Duodenal mucosa (tissue), 2 donors: ENCODE data around the gene SNX5.

Experiments used
- H3K27ac ChIP-seq: one replicate; pipeline ENCODE4 v1.7.0; 2013; ENCODE audit warnings: low read depth, low read length
- H3K27me3 ChIP-seq, 2 donors: one replicate each; pipeline ENCODE4 v1.7.0; 2013; ENCODE audit warnings: low read length in 2 of 2, control low read depth in 1 of 2; ENCODE audit not compliant: insufficient read depth in 2 of 2, control insufficient read depth in 1 of 2
- H3K36me3 ChIP-seq, 2 donors: one replicate each; pipeline ENCODE4 v1.7.0; 2013; ENCODE audit warnings: low read length in 2 of 2, control low read depth in 1 of 2; ENCODE audit not compliant: insufficient read depth in 2 of 2, control insufficient read depth in 1 of 2
- H3K4me1 ChIP-seq, 2 donors: one replicate each; pipeline ENCODE4 v1.7.0; 2013; ENCODE audit warnings: low read length in 2 of 2, control low read depth in 1 of 2; ENCODE audit not compliant: insufficient read depth in 2 of 2, control insufficient read depth in 1 of 2
- H3K4me3 ChIP-seq, 2 donors: one replicate each; pipeline ENCODE4 v1.7.0; 2013; ENCODE audit warnings: low read length in 2 of 2, low read depth in 1 of 2
- H3K9ac ChIP-seq, 2 donors: one replicate each; pipeline ENCODE4 v1.7.0; 2013; ENCODE audit warnings: low read length in 2 of 2, low read depth in 1 of 2
- H3K9me3 ChIP-seq, 2 donors: one replicate each; pipeline ENCODE4 v1.7.0; 2013; ENCODE audit warnings: low read length in 2 of 2, control low read depth in 1 of 2; ENCODE audit not compliant: control insufficient read depth in 1 of 2

The SNX5 gene

DNA sequence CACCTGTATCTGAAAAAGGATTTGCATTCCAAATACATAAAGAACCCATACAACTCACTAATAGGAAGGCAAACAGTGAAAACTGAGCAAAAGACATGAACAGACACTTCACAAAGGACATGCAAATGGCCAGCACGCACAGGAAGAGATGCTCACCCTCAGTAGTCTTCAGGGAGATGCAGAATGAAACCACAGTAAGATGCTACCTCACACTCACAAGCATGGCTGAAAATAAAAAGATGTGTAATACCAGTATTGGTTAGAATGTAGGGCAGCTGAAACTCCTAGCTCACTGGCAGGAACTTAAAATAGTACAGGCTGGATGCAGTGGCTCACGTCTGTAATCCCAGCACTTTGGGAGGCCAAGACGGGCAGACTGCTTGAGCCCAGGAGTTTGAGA is 64.6 kb downstream of the SNX5 start:
- Histone ChIP-seq H3K27me3 (no peaks in the 10 kb centered on the region), H3K9ac (no peak overlapping the region), H3K4me3 (no peak overlapping the region), H3K36me3 (no peaks in the 10 kb centered on the region), H3K27ac (no peak overlapping the region), H3K4me1 (no peaks in the 10 kb centered on the region), H3K9me3 (no peaks in the 10 kb centered on the region)

GRCh38 chr20:17902531-17903083 is 66.0 kb downstream of the SNX5 start:
- H3K27ac ChIP-seq = no peak overlapping the region
- H3K4me1 ChIP-seq = no peaks in the 10 kb centered on the region
- no peak overlapping the region for H3K4me3 ChIP-seq
- H3K9ac ChIP-seq = no peak overlapping the region
- no peaks in the 10 kb centered on the region for H3K27me3 ChIP-seq
- no peaks in the 10 kb centered on the region for H3K36me3 ChIP-seq
- no peaks in the 10 kb centered on the region for H3K9me3 ChIP-seq

DNA sequence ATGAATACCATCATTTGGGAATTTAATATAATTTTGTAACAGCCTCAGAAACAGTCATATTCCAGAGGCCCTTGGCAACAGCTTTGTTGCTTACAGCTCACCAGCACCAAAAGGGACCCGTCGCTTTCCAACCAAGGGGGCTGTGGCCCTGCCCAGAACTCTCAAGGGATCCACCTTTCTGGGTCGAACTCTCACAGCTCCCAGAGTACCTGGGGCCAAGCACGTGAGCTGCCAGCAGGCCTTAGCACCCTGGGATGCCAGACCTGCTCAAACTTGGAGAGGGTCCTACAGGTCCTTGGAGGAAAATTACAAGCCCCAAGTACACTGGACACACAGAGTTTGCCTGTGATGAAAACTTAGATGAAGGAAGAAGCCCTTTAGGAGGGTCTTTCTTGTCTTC is 66.6 kb downstream of the SNX5 start:
- H3K9ac ChIP-seq = no peak overlapping the region
- no peaks in the 10 kb centered on the region for H3K27me3 ChIP-seq
- H3K9me3 ChIP-seq = no peaks in the 10 kb centered on the region
- peaks cover 0 to 2% of the 10 kb centered on the region in 2 donors for H3K4me1 ChIP-seq
- H3K27ac ChIP-seq = no peak overlapping the region
- no peaks in the 10 kb centered on the region for H3K36me3 ChIP-seq
- H3K4me3 ChIP-seq = no peak overlapping the region

- H3K4me1 ChIP-seq = peaks cover 0 to 15% of the 10 kb centered on the region in 2 donors
- no peak overlapping the region for H3K9ac ChIP-seq
- no peaks in the 10 kb centered on the region for H3K27me3 ChIP-seq
- H3K9me3 ChIP-seq = no peaks in the 10 kb centered on the region
- H3K4me3 ChIP-seq = no peak overlapping the region
- no peaks in the 10 kb centered on the region for H3K36me3 ChIP-seq
- H3K27ac ChIP-seq = no peak overlapping the region
Observed at GRCh38 chr20:17898548-17898994, 70.0 kb downstream of the SNX5 start.

DNA sequence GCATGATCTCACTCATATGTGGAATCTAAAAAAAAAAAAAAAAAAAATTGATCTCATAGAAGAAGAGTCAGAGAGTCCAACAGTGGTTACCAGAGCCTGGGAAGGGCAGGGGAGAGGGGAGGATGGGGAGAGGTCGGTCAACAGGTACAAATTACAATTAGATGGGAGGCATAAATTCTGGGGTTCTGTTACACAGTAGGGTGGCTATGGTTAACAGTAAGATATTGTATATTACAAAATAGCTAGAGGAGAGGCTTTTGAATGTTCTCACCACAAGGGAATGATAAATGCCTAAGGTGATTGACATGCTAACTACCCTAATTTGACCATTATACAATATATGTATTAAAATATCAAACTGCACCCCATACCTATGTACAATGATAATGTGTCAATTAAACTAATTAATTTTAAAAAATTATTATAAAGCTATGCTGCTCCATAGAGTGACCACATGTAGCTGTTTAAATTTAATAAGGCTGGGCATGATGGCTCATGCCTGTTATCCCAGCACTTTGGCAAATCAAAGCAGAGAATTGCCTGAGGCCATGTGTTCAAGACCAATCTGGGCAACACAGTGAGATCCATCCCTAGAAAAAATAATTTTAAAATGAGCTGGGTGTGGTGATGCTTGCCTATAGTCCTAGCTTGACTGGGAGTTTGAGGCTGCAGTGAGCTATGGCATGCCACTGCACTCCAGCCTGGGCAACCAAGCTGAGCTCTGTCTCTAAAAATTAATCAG is 70.9 kb downstream of the SNX5 start:
- Histone ChIP-seq H3K9me3 (no peaks in the 10 kb centered on the region), H3K4me1 (peaks cover 0 to 16% of the 10 kb centered on the region in 2 donors), H3K27me3 (no peaks in the 10 kb centered on the region), H3K27ac (no peak overlapping the region), H3K9ac (no peak overlapping the region), H3K36me3 (no peaks in the 10 kb centered on the region), H3K4me3 (no peak overlapping the region)

DNA sequence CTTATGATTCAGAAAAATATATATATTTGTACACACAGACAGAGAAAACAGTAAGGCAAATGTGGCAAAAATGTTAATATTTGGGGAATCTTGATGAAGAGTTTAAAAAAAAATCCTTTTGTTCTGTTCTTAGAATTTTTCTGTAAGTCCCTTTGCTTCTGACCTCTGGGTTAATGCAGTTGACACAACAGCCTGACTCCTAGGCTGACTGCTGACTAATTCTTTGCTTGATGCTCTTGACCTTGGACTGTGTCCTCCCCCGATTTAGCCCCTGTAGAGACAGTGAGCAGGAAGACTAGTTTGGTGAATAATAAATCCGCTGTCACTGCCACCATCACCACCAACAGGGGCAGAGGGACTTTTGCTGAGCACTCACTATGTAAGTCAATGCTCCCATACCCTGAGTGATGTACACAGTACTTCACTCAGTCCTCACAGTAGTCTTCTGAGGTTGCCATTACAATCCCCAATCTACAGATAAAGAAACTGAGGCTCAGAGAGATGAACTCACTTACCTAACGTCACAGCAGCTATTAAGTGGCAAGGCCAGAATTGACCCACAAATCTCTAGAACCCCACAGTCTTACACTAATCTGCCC is 71.7 kb downstream of the SNX5 start:
- Histone ChIP-seq H3K9ac (no peak overlapping the region), H3K27ac (no peak overlapping the region), H3K9me3 (no peaks in the 10 kb centered on the region), H3K36me3 (no peaks in the 10 kb centered on the region), H3K4me1 (peaks cover 0 to 16% of the 10 kb centered on the region in 2 donors), H3K4me3 (no peak overlapping the region), H3K27me3 (no peaks in the 10 kb centered on the region)

GRCh38 chr20:17896193-17896723 is 72.3 kb downstream of the SNX5 start:
- Histone ChIP-seq H3K4me3 (peak overlapping the region in 1 of 2 donors; percentile 42), H3K9me3 (no peaks in the 10 kb centered on the region), H3K9ac (peak overlapping the region; percentile 34 to 39), H3K27me3 (no peaks in the 10 kb centered on the region), H3K4me1 (peaks cover 0 to 16% of the 10 kb centered on the region in 2 donors), H3K36me3 (no peaks in the 10 kb centered on the region), H3K27ac (peak overlapping the region; percentile 44)

- H3K27me3 ChIP-seq = no peaks in the 10 kb centered on the region
- no peaks in the 10 kb centered on the region for H3K9me3 ChIP-seq
- peak overlapping the region; percentile 28 to 42 for H3K4me3 ChIP-seq
- peak overlapping the region; percentile 39 to 51 for H3K9ac ChIP-seq
- H3K36me3 ChIP-seq = no peaks in the 10 kb centered on the region
- peak overlapping the region; percentile 68 for H3K27ac ChIP-seq
- H3K4me1 ChIP-seq = peaks cover 0 to 16% of the 10 kb centered on the region in 2 donors
Observed at GRCh38 chr20:17895641-17896171, 72.9 kb downstream of the SNX5 start.

- H3K9ac ChIP-seq = no peak overlapping the region
- H3K9me3 ChIP-seq = peaks cover 7 to 13% of the 10 kb centered on the region in 2 donors
- H3K27me3 ChIP-seq = no peaks in the 10 kb centered on the region
- H3K4me1 ChIP-seq = peaks cover 0 to 16% of the 10 kb centered on the region in 2 donors
- no peak overlapping the region for H3K27ac ChIP-seq
- H3K4me3 ChIP-seq = no peak overlapping the region
- no peaks in the 10 kb centered on the region for H3K36me3 ChIP-seq
Observed at GRCh38 chr20:17893445-17893844, 75.1 kb downstream of the SNX5 start.
